ENCODE measurements around the gene COX10. TPM values are rescaled to one million over a fixed set of nuclear protein-coding genes. Genes with fewer than 3 reads are reported as not detected.
"Not testable (repeated sequence)": the region's sequence is repeated elsewhere in the genome, so short reads cannot be mapped to it uniquely, and the experiment has no call there.

The COX10 gene
- total RNA-seq, 2 donors from 2014 or later: 20.8 to 46.1 TPM

- Histone ChIP-seq H3K9me3 (no peaks in the 10 kb centered on the region), H3K27ac (peak overlapping the region in 1 of 4 donors; percentile 13), H3K4me1 (no peaks in the 10 kb centered on the region), H3K27me3 (no peaks in the 10 kb centered on the region), H3K4me3 (no peak overlapping the region), H3K36me3 (replicated peaks in 1 of 2; ENCODE audit: insufficient read depth in 1 of 2, low read depth in 2 of 2) (no peaks in the 10 kb centered on the region)
- DNase-seq (no peak), ATAC-seq (no peak)
- 87 to 89% methylated on average over 2 of the region's 2 CpGs for WGBS, 2 donors
- intact Hi-C loops (cut with DNase I): no loop called here
- no peak for TF ChIP-seq POLR2A (IDR thresholded peaks at IDR 0.05)
- TF ChIP-seq CTCF (IDR thresholded peaks at IDR 0.05): no peak
Measured at GRCh38 chr17:14214271-14214670, 145.0 kb downstream of the COX10 start.

- DNase-seq (no peak), ATAC-seq (no peak)
- H3K27me3 ChIP-seq: no peaks in the 10 kb centered on the region
- intact Hi-C loops (cut with DNase I): no loop called here
- WGBS, 2 donors: 85 to 94% methylated on average over 4 of the region's 4 CpGs
- H3K27ac ChIP-seq: no peak overlapping the region
- H3K36me3 ChIP-seq (replicated peaks in 1 of 2; ENCODE audit: insufficient read depth in 1 of 2, low read depth in 2 of 2): no peaks in the 10 kb centered on the region
- no peaks in the 10 kb centered on the region for H3K9me3 ChIP-seq
- H3K4me1 ChIP-seq: no peaks in the 10 kb centered on the region
- no peak overlapping the region for H3K4me3 ChIP-seq
- TF ChIP-seq POLR2A (IDR thresholded peaks at IDR 0.05): no peak
- no peak for TF ChIP-seq CTCF (IDR thresholded peaks at IDR 0.05)
Measured at GRCh38 chr17:14222611-14223010, 153.3 kb downstream of the COX10 start.

DNA sequence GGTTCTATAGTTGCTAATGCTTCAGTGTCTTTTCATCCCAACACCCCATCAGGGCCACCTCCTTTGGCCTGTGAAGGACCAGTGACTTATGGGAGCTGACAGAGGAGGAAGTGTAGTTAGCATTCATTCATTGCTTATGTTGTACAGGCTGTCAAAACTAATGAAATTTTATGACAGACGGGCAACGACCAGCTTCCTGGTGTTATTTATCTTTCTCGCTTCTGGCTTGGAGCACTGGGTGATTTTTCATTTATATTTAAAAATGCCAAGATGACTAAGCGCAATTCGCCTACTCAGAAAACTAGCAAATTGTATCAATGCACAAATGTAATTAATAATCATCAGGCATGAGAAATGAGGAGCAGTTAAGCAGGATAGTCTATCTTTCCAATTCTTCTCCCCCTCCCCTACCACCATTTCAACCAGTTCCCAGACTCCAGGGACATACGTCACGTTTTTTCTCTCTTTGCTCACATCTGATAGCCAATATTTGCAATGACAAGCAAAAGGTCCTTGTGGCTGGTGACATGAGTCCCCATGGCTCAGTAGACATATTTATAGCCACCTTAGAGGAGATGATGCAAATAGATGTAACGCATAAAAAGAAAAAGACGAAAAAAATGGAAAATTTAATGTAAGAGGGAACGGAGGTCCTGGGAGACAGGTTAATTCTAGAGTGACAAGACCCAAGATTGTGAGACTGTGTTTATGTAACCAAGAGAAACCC lies 156.1 kb downstream of the COX10 start:
- no peak overlapping the region for H3K27ac ChIP-seq

DNA sequence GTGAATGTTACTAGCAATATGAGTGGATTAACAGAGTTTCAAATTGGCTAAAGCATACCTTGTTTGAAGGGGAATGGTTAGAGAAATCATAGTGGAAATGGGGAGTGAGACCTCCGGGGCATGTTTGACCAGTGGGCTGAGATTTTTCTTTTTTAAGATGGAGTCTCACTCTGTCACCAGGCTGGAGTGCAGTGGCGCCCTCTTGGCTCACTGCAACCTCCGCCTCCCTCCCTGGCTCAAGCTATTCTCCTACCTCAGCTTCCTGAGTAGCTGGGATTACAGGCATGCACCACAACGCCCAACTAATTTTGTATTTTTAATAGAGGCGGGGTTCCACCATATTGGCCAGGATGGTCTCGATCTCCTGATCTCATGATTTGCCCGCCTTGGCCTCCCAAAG lies 157.7 kb downstream of the COX10 start:
- no peak for ATAC-seq
- H3K4me1 ChIP-seq: no peaks in the 10 kb centered on the region
- no peaks in the 10 kb centered on the region for H3K36me3 ChIP-seq (replicated peaks in 1 of 2; ENCODE audit: insufficient read depth in 1 of 2, low read depth in 2 of 2)
- no peak overlapping the region for H3K27ac ChIP-seq
- intact Hi-C loops (cut with DNase I): no loop called here
- no peak for TF ChIP-seq CTCF (IDR thresholded peaks at IDR 0.05)
- no peak for TF ChIP-seq POLR2A (IDR thresholded peaks at IDR 0.05)
- no peak for DNase-seq
- no peaks in the 10 kb centered on the region for H3K27me3 ChIP-seq
- no peak overlapping the region for H3K4me3 ChIP-seq
- H3K9me3 ChIP-seq: no peaks in the 10 kb centered on the region
- WGBS, 2 donors: 93% methylated on average over 7 of the region's 7 CpGs

More for the DNA sequence above, 156.1 kb downstream of the COX10 start:
- Histone ChIP-seq H3K9me3 (no peaks in the 10 kb centered on the region), H3K27me3 (no peaks in the 10 kb centered on the region), H3K36me3 (replicated peaks in 1 of 2; ENCODE audit: insufficient read depth in 1 of 2, low read depth in 2 of 2) (no peaks in the 10 kb centered on the region), H3K4me1 (no peaks in the 10 kb centered on the region), H3K4me3 (no peak overlapping the region)
- intact Hi-C loops (cut with DNase I): no loop called here
- TF ChIP-seq POLR2A (IDR thresholded peaks at IDR 0.05) (no peak), CTCF (IDR thresholded peaks at IDR 0.05) (no peak)
- ATAC-seq (no peak), DNase-seq (no peak)
- WGBS, 2 donors: 46 to 47% methylated on average over 10 of the region's 10 CpGs

- TF ChIP-seq CTCF (IDR thresholded peaks at IDR 0.05) (no peak), POLR2A (IDR thresholded peaks at IDR 0.05) (no peak)
- intact Hi-C loops (cut with DNase I): no loop called here
- 54 to 64% methylated on average over 4 of the region's 4 CpGs for WGBS, 2 donors
Measured at GRCh38 chr17:14228903-14229302, 159.6 kb downstream of the COX10 start.

GRCh38 chr17:14231187-14231586 lies 161.9 kb downstream of the COX10 start:
- intact Hi-C loops (cut with DNase I); H3K9me3 ChIP-seq; H3K27ac ChIP-seq; H3K4me1 ChIP-seq; H3K27me3 ChIP-seq; H3K36me3 ChIP-seq (replicated peaks in 1 of 2; ENCODE audit: insufficient read depth in 1 of 2, low read depth in 2 of 2); ATAC-seq; DNase-seq; H3K4me3 ChIP-seq: not testable (repeated sequence)
- 83 to 91% methylated on average over 3 to 4 of the region's 6 CpGs for WGBS, 2 donors

More at GRCh38 chr17:14228903-14229302, 159.6 kb downstream of the COX10 start:
- ATAC-seq (no peak), DNase-seq (no peak)
- no peaks in the 10 kb centered on the region for H3K4me1 ChIP-seq
- H3K27me3 ChIP-seq: no peaks in the 10 kb centered on the region
- no peaks in the 10 kb centered on the region for H3K36me3 ChIP-seq (replicated peaks in 1 of 2; ENCODE audit: insufficient read depth in 1 of 2, low read depth in 2 of 2)
- H3K27ac ChIP-seq: no peak overlapping the region
- no peak overlapping the region for H3K4me3 ChIP-seq
- no peaks in the 10 kb centered on the region for H3K9me3 ChIP-seq

DNA sequence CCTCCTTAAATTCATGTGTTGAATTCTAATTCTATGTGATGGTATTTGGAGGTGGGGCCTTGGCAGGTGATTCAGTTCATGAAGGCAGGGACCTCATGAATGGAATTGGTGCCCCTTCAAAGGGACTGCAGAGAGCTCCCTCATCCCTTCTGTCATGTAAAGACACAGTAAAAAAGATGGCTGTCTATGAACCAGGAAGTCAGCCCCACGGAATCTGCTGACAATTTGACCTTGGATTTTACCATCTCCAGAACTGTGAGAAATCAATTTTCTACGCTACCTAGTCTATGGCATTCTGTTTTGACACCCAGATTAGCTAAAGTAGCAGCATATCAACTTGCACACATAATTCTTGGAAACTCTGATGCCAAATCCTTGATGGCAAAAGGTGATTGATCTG lies 165.7 kb downstream of the COX10 start:
- H3K4me3 ChIP-seq; H3K36me3 ChIP-seq (replicated peaks in 1 of 2; ENCODE audit: insufficient read depth in 1 of 2, low read depth in 2 of 2); H3K27ac ChIP-seq; H3K4me1 ChIP-seq; DNase-seq; intact Hi-C loops (cut with DNase I); H3K27me3 ChIP-seq; H3K9me3 ChIP-seq; ATAC-seq: not testable (repeated sequence)
- 66 to 80% methylated on average over 2 of the region's 2 CpGs for WGBS, 2 donors

Measured in body of pancreas (tissue), 4 donors.